Activated CD4-positive, alpha-beta T cell treated with anti-CD3 and anti-CD28 coated beads, Interleukin-2, amount 50 U/mL, for 48 hours (primary cell): ENCODE data around the gene HSPB6.

Experiments
- DNase-seq, 2 experiments: peaks; one replicate each; pipeline ENCODE4 v3.0.0-alpha.2; 2020

Gene HSPB6

DNA sequence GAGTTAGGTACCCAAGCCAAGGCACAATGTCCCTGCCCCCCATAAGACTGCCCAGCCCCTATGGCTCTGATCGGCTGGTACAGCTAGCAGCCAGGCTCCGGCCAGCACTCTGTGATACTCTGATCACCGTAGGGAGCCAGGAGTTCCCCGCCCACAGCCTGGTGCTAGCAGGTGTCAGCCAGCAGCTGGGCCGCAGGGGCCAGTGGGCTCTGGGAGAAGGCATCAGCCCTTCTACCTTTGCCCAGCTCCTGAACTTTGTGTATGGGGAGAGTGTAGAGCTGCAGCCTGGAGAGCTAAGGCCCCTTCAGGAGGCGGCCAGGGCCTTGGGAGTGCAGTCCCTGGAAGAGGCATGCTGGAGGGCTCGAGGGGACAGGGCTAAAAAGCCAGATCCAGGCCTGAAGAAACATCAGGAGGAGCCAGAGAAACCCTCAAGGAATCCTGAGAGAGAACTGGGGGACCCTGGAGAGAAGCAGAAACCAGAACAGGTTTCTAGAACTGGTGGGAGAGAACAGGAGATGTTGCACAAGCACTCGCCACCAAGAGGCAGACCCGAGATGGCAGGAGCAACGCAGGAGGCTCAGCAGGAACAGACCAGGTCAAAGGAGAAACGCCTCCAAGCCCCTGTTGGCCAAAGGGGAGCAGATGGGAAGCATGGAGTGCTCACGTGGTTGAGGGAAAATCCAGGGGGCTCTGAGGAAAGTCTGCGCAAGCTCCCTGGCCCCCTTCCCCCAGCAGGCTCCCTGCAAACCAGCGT is 42.1 kb downstream of the HSPB6 start:
- peak; percentile 50 to 58 for DNase-seq

DNA sequence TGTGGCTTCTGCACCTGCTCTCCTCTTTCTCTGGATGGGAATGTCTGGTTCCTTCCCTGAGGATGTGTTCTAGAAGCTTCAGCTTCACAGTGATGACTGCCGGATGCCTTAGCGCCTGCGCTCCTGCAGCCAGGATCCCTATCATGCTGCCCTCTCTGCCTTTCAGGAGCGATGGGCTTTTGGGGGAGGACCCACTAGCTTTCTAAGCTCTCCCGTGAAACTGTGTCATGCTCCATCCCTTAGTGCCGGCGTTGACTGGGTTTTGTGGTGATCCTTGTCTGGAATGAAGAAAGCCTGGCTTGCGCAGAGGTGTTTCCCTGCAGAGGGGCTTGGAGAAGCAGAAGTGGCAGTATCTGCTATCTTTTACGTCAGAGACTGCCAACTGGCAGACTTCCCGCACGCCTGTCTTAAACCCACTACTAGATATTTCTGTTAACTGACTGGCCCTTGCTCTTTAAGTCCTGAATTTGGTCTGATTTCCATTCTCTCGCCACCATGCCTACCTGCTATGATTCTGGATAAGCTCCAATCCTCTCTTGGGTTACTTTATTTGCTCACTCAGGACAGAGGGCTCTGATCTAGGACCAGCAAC is 42.8 kb downstream of the HSPB6 start:
- DNase-seq = peak; percentile 19 to 20

DNA sequence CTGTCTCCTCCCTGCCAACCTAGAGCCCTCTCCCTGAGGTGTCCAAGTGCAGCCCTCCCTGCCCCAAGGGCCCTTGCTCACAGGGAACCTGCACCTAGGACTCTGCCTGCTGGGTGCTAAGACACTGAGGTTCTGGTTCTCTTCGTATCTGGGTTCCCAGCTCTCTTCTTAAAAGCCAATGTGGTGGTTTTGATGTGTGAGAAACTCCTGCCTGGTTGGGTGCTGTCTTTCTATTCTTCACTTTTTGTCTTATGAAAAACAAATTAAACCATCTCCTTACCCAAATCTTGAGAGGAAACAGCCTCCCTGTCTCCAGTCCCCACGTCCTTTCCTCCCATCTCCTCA is 43.4 kb downstream of the HSPB6 start:
- DNase-seq = no peak

DNA sequence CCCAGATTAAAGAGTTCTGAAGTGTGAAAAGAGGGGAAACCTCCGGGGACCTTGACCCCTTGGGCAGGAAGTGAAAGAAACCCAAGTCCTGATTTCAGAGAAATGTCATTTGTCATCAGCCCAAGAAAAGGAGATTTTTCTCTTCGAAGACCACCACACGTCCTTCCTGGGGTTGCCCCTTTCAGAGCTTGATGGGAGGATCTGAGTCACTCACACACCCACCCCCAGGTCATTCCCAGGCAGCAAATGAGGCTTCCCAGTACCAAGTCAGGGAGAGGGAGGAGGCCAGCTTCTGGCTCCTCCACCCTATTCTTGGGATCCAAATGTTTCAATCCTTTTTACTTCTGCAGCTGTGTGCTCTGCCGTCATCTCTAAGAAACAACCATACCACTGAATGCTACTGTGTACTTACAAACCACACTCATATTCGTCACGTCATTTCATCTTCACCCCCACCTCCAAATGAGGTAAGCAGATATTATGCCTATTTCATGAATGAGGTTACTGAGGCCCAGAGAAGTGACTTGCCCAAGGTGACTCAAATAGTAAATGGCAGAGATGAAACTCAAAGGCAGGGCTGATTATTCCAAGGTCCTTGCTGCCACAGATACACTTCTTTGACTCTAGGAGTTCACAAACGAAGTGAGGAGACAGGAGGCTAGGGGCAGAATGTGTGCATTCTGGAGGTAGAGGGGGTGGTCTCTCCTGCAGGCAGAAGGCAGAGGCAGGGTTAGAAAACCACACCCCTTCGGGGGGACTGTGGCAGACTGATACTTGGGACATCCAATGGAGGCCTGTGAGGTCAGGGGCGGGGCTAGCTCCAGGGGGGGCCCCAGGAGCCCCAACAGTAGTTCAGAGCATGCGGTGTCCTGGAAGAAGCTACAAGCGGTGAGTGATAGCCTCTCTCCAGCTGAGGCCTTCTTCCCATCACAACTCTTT is 44.0 kb downstream of the HSPB6 start:
- peak; percentile 86 to 91 for DNase-seq

DNA sequence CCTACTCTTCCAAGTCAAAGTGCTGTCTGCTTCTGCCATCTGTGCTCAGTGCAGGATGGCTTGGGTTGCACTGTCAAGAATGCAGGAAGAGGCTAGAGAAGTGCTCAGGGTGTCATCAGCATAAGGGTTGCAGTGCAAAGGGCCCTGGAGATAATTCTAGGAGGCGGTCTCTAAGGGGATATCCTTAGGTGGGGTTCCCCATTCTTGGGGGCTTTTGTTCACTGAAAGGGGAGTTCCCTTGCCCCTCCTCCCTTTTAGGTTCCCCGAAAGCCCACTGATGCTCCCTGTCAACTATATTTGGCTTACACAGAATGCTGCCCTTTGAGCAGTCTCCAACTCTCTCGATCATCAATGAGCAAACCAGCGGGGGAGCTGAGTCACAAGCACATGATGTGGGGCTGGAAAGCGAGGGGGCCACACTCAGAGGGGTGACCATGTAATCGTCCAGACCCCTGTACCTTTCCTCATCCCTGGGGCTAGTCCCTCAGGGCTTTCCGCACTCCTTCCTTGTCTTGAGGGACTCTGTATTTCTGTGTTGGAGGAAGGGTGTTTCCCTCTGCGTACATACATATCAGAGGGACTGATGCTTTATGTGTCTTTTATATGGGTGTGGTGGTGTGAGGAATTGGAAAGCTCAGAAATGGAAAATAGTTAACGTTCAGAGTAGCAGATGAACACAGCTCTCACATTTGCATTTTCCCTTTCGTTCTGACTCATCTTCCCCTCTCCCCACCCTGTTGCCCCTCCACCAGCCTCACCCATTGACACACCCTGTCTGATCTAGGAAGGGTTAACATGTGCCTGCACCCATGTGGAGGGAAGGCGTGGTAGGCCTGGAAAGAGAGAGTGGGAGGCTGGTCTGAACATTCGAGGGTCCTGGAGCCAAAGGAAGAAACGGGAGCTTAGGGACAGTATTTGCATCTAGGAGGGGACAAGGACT is 45.8 kb downstream of the HSPB6 start:
- DNase-seq = peak; percentile 73 to 80

DNA sequence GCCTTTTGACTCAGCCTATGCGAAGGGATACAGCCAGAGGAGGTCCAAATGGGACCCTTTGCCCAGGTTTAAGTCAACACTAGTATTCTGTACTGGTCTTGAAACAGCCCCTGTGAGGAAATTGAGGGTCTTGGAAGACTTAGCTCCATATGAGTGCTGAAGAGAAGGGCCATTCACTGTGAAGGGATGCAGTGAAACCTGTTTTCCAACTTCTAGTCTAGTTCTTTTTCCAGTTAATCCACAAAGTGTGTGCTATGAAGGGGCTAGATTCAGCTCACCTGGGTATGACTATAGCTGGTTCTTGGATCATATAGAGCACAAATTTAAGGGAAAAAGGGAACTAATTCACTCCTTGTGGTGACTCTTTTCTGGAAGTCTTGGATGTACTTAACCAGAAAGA is 48.4 kb downstream of the HSPB6 start:
- no peak for DNase-seq
